Uterus (tissue), 2 donors: ENCODE results near the gene C2orf80.

ENCODE experiments used
- POLR2A ChIP-seq, 2 donors: fragments of 450-650 bp; IDR thresholded peaks; one replicate each; pipeline ENCODE4 v1.6.1; 2016; ENCODE audit warnings: antibody characterized with exemption in 2 of 2, mild to moderate bottlenecking in 1 of 2, moderate library complexity in 1 of 2
- TF ChIP-seq, protein P1 (sequence below), 4 experiments: fragments of 200-600 bp in 2 of 4; fragments of 450-650 bp in 2 of 4; sonication (generic) in 2 of 4; IDR thresholded peaks; one replicate each; pipeline ENCODE4 v1.5.1; 2016 to 2019; ENCODE audit warnings: antibody characterized with exemption in 4 of 4, mild to moderate bottlenecking in 2 of 4, moderate library complexity in 1 of 4

- TF ChIP-seq POLR2A (IDR thresholded peaks at IDR 0.05), result no peak
- TF ChIP-seq, protein P1, sequence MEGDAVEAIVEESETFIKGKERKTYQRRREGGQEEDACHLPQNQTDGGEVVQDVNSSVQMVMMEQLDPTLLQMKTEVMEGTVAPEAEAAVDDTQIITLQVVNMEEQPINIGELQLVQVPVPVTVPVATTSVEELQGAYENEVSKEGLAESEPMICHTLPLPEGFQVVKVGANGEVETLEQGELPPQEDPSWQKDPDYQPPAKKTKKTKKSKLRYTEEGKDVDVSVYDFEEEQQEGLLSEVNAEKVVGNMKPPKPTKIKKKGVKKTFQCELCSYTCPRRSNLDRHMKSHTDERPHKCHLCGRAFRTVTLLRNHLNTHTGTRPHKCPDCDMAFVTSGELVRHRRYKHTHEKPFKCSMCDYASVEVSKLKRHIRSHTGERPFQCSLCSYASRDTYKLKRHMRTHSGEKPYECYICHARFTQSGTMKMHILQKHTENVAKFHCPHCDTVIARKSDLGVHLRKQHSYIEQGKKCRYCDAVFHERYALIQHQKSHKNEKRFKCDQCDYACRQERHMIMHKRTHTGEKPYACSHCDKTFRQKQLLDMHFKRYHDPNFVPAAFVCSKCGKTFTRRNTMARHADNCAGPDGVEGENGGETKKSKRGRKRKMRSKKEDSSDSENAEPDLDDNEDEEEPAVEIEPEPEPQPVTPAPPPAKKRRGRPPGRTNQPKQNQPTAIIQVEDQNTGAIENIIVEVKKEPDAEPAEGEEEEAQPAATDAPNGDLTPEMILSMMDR (IDR thresholded peaks at IDR 0.05), result no peak
These were observed 14.0 kb downstream of the C2orf80 start for GRCh38 chr2:208175840-208176153.
